Renal pelvis (tissue), 4 donors: ENCODE data around the gene RFX2. TPM values are rescaled to one million over a fixed set of nuclear protein-coding genes. Genes with fewer than 3 reads are reported as not detected.
"Not testable (repeated sequence)": the region's sequence is repeated elsewhere in the genome, so short reads cannot be mapped to it uniquely, and the experiment has no call there.

Source experiments
- DNase-seq: peaks from one replicate; pipeline ENCODE4 v3.0.0-alpha.2; 2013
- polyA plus RNA-seq, 3 donors: library from polyadenylated mRNA; unstranded; fragments of 120-200 nt; gene quantifications; one replicate each; pipeline ENCODE4 v1.2.1, GENCODE V29; 2013; ENCODE audit not compliant: insufficient read length in 3 of 3

The RFX2 gene
- polyA plus RNA-seq, 3 donors, result 7.2 to 11.0 (median 9.7) TPM

DNA sequence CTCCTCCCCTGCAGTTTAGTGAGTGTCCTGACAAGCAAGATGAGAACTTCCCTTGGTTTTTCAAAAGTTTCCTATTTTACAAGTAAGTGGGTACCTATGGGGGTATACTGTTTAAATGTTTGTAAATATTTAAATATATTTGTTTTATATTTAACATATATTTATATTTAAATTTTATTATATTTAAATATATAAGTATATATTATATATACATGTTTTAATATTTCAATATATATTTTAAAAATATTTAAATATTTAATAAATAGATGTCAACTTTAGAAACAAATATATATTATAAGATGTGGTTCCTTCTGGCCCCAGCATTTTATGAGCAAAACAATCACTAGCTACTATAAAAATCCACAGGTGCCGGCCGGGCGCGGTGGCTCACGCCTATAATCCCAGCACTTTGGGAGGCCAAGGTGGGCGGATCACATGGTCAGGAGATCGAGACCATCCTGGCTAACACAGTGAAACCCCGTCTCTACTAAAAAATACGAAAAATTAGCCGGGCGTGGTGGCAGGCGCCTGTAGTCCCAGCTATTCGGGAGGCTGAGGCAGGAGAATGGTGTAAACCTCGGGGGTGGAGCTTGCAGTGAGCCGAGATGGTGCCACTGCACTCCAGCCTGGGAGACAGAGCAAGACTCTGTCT is 3.5 kb downstream of the RFX2 start:
- DNase-seq, result not testable (repeated sequence)

DNA sequence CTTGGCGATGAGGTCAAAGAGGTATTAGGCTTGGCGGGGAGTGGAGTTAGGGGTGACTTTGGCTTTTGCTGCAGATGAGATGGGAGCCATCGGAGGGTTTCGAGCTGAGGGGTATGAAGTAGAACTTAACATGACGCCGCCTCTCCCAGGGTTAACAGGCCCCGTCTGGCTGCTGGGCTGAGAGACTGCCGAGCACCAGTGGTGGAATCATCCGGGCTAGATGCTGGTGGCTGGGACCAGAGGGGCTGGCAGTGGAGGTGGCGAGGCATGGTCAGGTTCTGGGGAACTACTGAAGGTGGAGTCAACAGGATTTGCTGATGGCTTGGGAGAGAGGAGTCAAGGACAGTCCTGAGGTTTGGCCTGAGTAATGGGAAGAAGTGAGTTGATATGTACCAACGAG is 4.9 kb downstream of the RFX2 start:
- DNase-seq, result no peak

DNA sequence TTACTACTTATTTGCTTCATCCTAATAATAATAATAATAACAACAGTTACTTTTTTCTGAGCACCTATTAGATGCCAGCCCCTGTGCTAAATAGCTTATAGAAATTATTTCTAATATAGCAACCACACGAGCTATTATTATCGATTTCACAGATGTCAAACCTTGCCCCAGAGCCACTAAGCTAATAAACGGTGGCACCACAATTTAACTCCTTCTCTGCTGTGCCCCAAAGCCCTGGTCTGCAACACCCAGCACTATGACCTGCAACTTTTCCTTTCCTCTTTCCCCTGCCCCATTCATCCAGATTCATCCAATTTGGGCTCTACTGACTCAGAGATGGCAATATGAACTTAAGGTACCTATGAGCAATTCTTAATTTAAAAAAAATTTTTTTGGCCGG is 6.4 kb downstream of the RFX2 start:
- DNase-seq, result no peak

DNA sequence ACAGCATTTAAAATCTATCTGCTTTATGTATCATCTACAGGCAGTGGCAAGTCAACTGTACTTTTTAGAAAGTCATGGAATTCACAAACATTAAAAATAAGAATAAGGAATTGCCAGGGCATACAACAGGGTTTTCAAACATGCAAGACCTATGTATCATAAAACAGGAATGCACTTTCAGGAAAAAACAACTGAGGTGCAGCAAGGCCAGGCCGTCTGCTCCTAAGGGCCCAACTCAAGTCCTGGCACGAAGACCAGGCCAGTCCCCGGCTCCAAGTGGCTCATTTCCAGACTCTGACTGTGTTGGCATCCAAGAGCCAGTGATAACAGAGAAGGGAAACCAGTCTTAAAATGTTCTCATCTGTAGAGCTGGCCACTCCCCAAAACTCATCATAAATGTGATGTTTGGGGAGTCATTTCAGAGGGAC is 7.1 kb downstream of the RFX2 start:
- DNase-seq, result no peak

DNA sequence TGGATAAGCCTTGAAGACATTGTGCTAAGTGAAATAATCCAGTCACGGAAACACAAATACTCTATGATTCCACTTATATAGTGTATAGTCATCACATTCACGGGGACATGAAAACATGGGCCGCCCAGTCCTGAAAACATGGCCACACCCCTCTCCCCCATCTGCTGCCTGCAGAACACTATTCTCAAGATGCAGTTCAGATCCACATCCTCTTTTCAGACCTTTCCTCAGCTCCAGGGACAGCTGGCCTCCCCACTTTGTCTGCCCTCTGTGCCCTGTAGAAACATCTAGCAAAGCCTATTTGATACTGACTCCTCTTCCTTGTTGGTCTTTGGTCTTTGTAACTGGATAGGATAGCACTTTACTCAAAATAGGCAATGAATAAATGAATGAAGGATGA is 8.3 kb downstream of the RFX2 start:
- no peak for DNase-seq

DNA sequence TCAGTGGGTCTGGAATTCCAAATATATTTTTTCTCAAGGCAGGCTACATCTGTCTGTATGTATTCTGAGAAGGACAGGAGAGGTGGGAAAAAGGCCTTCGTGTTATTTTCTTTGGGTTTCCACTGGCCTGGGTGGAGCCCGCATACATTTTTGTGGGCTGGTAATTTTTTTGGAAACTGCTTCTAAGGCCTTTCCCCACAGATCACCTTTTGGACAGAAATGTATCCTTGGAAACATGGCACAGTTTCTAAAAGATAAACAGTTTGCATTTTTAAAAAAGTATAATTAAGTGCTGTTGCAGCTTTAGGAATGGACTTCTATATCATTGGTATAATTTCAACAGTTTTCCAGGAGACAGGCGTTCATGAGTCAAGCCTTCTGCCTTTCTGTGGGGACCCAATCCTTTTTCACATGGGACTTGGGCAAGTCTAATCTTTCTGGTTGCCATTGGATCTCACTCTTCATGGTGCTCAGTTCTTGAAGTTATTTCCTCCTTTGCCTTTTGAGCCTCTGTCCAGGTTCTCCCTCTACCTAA is 8.9 kb downstream of the RFX2 start:
- no peak for DNase-seq

DNA sequence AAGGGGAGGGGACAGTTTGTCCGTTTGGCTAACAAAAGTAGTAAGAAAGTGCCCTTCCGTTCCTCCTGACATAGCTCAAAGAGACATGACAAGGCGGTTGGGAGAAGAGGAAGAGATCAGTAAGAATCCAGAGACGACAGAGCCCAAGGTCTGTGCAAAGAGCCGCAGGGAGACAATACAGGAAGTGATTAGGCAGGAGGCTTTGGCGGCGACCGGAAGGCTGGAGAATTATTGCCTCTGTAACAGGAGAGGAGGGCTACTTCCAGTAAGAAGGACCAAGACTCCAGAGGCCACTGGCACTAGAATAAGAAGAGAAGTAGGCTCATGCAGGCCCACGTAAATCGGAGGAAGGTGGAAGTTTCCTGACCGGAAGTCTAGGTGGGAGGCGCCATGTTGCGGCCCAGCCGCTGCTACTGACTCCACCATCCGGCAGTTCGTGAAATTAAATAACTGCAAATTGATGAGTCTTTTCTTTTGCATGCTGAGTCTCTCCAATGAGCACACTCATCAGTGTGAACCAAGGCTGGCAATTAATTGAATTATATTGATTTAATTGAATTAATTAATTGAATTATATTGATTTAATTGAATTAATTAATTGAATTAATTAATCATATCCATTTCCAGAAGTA is 9.9 kb downstream of the RFX2 start:
- no peak for DNase-seq

DNA sequence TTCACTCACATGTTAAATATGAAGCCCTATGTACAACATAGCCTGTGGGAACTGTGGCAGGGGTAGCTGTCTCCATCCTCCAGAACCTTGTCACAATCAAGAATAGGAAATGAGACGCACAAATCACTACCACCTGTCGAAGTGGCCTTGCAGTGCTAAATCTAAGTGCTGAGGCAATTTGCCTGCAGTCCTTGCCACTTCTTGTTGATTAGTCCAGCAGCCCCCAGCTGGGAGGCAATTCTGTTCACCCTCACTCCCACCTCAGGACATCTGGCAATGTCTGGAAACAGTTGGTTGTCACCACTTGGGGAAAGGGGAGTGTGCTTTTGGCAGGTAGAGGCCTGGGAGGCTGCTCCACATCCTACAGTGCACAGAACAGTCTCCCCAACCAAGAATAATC is 10.7 kb downstream of the RFX2 start:
- no peak for DNase-seq

DNA sequence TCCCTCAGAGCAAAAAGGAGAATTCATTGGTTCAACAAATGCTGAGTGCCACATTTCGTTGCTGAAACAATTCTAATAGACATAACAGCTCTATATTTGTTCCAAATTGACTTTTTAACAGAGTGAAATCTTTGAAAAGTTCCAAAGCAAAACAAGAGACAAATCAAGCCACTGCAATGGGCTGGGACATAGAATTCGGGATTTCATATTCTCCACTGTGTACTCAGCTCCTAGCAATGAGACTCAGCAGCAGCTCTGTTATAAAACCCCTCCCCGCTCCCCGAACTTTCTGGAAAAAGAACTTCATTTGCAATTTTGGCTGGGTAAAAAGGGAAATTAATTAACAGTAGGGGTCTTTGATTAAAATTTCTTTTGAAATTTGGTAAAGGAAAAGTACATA is 11.3 kb downstream of the RFX2 start:
- no peak for DNase-seq

DNA sequence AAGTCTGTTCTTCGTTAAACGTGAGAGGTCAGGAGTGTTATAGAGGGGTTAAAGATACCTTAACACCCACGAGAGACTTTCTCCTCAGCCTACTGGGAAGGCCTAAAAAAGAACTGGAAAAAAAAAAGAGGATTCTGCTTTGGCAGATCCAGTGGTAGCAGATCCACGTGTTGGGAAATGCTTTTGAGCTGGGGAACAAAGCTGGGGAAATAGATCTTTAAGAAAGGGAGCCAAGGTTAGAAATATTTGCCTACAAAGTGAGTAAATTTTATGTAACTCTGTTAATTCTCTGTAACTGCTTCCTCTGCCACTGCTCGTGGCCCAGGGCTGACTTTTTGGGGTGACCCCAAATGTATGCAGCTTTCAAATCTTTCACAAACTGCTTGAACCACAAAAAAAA is 11.7 kb downstream of the RFX2 start:
- DNase-seq, result no peak

DNA sequence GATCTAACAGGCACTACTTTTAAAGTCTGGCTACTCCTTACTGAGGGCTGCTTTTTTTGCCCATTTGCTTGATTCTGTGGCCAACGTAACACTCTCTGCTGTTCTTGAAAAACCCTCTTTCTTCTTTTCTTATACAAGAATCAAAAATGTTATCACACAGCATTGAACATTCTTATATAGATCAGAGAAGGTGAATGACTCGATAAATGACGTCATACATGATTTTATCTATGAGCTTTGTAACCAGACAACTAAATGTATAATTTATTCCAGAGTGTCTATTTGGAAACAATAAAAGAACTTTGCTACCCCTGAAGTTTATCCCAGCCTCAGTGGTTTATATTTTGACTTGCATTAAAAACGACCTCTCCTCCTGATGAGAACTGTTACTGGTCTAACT is 12.4 kb downstream of the RFX2 start:
- DNase-seq, result no peak

DNA sequence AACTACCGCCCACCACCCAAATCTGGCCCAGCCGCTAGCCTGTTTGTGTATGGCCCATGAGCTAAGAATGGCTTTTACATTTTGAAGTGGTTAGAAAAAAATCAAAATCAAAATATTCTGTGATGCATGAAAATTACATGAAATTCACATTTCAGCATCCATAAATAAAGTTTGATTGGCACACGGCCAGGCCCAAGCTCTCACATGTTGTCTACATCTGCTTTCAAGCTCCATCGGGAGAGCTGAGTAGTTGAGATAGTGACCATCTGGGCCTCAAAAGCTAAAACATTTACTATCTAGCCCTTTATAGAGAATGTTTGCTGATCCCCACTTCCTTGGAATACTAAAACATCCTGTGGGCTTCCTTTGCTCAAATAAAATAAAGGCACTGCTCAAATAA is 14.5 kb downstream of the RFX2 start:
- DNase-seq, result no peak

DNA sequence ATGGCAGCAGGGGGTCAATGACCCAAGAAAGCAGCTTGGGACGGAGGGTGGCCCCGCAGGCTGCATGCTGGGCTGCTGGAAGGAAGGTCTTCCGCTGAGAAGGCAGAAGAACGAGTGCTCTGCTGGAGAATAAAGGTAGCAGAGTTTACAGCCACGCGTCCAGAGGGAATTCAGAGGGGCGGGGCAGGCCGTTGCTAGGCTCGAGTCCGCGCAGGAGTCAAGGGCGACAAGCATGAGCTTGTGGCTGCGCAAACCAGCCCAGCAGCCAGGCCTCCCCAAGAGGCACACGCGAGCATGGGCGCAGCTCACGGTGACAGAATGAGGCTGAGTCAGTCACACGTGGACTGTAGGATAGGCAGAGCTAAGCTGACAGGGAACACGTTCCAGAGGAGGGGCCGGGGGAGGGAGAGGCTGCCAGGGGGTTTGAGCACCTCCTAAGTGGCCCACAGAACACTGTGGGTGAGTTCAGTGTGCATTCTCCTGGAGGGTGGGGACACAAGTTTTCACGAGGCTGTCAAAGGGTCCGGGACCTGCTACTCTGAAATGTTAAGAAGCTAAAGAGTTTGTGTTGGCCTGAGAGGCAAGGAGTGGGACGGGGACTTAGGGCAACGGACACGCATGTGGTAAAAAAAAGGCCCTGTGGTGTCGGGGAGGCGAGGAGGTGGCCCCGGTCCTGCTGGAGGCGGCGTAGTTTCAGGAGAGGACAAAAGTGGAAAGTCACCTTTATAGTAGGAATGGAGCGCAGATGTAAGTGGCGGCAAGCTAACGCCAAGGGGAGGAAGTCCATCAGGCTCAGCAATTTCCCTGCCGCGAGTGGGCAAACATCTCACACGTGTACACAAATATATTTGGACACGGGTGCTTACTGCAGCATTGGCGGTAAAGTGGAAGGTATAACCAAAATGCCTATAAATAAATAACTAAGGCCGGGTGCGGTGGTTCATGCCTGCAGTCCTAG is 17.7 kb downstream of the RFX2 start:
- DNase-seq, result peak; percentile 81

DNA sequence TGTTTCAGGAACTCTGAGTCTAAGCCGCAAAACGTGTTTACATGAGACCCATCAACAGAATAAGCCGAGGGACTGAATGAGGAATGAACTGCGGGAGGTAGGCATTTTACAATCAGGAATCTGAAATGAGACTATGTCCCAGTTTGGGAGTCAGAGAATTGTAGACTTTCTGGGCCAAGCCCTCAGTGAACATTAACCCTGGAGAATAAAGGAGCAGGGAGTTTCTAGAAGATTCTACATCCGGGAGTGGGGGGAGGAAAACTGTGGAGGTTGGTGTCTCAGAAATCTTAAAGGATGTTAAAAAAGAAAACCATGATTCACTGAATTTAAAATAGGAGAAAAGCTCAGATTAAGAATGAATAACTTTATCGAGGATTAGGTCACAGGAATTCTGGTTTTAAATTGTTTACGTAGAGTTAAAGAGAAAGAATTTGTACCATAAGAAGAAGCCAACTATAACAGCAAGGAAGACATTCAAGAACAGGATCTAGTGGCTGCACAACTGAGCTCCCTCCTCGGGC is 18.5 kb downstream of the RFX2 start:
- DNase-seq, result no peak

DNA sequence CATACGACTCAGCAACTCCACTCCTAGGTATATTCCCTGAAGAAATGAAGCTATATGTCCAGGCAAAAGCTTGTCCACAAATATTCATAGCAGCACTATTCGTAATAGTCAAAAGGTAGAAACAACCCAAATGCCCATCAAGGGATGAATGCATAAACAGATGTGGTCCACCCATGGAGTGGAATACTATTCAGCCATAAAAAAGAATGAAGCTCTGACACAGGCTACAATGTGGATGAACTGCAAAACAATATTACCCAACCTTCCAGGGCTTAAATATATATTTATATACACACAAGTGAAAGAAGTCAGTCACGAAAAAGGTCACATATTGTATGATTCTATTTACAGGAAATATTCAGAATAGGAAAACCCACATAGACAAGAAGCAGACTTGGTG is 19.7 kb downstream of the RFX2 start:
- DNase-seq, result no peak

DNA sequence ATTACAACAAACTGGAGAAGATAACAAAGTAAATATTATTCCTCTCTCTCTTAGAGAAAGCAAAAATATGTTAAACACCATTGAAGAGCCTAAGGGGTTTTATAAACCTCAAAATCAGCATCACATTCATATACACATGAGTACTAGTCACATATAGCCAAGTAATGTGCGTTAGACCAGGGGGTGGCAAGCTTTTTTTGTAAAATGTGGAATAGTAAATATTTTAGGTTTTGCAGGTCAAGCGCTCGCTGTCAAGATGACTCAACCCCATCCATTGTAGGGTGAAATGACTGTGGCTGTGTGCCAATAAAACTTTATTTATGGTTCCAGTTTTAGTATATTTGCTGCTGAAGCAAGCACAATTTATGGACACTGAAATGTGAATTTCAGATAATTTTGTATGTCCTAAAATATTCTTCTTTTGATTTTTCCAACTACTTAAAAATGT is 21.7 kb downstream of the RFX2 start:
- no peak for DNase-seq

DNA sequence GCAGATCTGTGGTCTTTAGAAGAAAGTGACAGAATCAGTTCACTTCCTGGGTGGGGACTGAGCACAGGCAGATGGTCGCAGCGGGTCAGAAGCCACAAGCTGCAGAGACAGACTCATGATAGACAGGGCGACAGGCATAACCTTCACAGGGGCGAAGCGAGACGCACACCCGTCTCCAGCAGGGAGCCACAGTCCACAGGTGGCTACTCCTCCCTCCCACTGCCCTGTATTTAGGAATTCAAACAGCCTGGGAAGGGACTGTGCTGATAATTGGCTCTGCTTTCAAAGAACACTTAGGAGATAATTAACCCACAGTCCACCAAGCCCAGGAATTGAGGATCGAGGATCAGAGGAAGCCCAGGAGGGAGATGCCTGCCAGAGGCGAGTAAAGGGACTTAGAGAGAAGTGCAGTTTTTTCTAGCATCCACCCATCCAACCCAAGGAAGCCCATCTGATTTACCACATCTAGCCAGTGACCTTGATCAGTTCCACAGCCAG is 23.2 kb downstream of the RFX2 start:
- peak; percentile 51 for DNase-seq

DNA sequence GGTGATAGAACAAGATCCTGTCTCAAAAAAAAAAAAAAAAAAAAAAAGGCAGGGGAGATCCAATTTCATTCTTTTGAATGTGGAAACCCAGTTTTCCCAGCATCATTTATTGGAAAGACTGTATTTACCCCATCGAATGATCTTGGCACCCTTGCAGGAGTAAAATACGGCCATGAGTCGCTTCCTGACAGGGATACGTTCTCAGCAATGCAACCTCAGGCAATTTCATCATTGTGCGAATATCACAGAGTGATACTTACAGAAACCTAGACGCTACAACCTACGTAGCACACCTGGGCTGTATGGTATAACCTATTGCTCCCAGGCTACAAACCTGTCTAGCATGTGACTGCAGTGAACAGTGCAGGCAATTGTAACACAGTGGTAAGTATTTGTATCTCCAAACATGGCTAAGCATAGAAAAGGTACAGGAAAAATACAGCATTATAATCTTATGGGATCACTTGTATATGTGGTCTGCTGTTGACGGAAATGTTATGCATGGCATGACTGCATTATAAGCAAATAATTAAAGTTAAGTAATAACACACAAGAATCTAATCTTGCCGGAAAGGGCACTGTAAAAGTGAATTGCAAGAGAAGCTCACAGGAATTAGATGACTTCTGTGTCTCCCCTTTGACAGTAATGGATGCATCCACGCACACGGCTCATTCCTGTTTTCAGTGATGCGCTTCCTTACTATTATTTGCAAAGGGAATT is 24.1 kb downstream of the RFX2 start:
- no peak for DNase-seq

DNA sequence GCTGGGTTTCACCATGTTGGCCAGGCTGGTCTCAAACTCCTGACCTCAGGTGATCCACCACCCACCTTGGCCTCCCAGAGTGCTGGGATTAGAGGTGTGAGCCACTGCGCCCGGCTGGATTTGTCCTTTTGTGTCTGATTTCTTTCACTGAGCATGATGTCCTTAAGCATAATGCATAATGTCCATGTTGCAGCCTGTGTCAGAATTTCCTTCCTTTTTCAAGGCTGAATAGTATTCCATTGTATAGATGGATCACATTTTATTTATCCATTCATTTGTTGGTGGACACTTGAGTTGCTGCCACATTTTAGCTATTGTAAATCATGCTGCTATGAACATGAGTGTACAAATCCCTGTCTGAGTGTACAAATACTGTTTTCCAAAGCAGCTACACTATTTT is 25.5 kb downstream of the RFX2 start:
- DNase-seq, result no peak

DNA sequence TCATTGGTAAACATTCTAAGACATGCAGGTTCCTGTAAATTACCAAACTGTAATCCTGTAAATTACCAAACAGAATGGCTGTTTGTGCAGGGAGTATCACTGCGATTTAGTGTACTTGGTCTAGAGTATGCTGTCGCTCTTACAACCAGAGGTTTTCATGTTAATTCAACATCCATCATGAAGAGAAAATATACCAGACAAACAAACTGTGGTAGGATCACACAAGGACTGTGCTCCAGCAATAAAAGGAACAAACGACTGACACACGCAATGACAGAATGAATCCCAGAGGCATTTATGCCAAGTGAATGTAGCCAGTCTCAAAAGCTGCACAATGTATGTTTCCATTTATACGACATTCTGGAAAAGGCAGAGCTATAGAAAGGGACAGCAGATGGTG is 31.2 kb downstream of the RFX2 start:
- no peak for DNase-seq

DNA sequence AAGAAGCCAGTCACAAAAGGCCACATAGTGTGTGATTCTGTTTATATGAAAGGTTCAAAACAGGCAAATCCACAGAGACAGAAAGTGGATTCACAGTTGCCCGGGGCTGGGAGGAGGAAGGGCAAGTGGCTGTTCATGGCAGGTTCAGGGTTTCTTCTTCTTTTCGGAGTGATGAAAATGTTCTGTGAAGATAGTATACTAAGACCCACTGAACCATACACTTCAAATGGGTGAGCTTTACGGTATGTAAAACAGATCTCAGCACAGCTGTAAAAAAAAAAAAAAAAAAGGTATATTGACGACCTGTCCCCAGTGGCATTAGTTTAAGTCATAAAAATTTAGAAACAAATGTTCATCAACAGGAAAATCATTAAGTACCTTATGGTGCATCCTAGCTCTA is 32.2 kb downstream of the RFX2 start:
- DNase-seq, result no peak
